Left forelimb (tissue), 1 donor: Measurements from ENCODE around the gene ANKRD63.

Experiments used
- DNase-seq: peaks from one replicate; pipeline ENCODE4 v3.0.0-alpha.2; 2018; ENCODE audit warnings: low spot score

ANKRD63 gene

GRCh38 chr15:40242601-40243000, 40.3 kb downstream of the ANKRD63 start:
- peak; percentile 58 for DNase-seq

GRCh38 chr15:40242213-40242599, 40.7 kb downstream of the ANKRD63 start:
- DNase-seq, result no peak

- DNase-seq, result peak; percentile 58
These were observed 41.3 kb downstream of the ANKRD63 start for GRCh38 chr15:40241269-40242212.

- DNase-seq, result peak; percentile 59
These were observed 42.1 kb downstream of the ANKRD63 start for GRCh38 chr15:40240619-40241221.

- peak; percentile 64 for DNase-seq
These were observed 42.9 kb downstream of the ANKRD63 start for GRCh38 chr15:40239693-40240618.

GRCh38 chr15:40239404-40239692, 43.5 kb downstream of the ANKRD63 start:
- DNase-seq, result no peak

GRCh38 chr15:40238532-40239403, 44.1 kb downstream of the ANKRD63 start, which contains the start of gene PAK6:
Gene PAK6 (plus strand): TSS chr15:40239063. CDS start chr15:40264786, 25,723 bp downstream.
- peak; percentile 72 for DNase-seq

GRCh38 chr15:40235201-40235885, 47.5 kb downstream of the ANKRD63 start:
- no peak for DNase-seq

- no peak for DNase-seq
These were observed 48.1 kb downstream of the ANKRD63 start for GRCh38 chr15:40234783-40235182.

- no peak for DNase-seq
These were observed 48.9 kb downstream of the ANKRD63 start for GRCh38 chr15:40233727-40234577.

GRCh38 chr15:40232625-40233070, 50.2 kb downstream of the ANKRD63 start:
- no peak for DNase-seq
